IPS-18c (cell line): Measurements from ENCODE around the gene ZFAND3.

Experiments
- H3K4me3 ChIP-seq: 2 replicates; pipeline ENCODE4 v1.7.0; 2013; ENCODE audit warnings: low read depth, mild to moderate bottlenecking, low read length, moderate library complexity; ENCODE audit not compliant: insufficient read depth
- H3K9me3 ChIP-seq: one replicate; pipeline ENCODE4 v1.6.1; 2013; ENCODE audit warnings: mild to moderate bottlenecking, low read length, moderate library complexity; ENCODE audit not compliant: control insufficient read depth, insufficient read depth

Gene ZFAND3

DNA sequence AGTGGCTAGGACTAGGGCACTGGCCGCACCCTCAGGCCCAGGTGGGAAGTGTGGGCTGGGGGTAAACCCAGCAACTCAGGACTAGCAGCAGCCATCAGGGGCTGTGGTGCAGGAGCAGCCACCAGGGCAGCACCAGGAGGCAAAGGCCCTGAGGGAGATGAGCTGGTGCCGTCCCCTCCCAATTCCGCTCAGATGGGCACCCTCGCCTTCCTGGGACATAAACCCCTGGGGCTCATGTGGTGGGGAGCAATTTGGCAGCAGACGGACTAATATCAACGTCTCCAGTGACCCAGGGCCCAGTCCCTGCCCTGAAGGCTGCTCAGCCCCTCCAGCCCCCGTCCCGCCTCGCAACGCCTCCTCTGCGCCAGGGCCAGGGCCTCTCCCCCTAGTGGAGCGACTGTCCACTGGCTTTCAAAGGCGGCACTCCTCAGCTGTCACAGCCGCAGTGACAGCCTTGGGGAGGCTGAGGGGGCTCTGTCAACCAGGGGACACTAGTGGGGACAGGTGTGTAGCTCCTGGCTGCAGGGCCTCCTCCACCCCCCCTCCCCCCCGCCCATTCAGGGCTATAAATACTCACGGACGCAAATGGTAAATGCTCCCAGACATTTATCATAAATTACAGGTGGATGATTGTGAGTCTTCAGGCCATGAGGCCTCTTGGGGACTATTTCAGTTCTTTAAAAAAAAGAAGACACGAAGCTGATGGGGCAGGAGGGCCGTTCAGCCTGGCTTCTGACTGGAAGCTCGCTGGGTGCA is 349.9 kb downstream of the ZFAND3 start:
- H3K4me3 ChIP-seq: no peak overlapping the region

DNA sequence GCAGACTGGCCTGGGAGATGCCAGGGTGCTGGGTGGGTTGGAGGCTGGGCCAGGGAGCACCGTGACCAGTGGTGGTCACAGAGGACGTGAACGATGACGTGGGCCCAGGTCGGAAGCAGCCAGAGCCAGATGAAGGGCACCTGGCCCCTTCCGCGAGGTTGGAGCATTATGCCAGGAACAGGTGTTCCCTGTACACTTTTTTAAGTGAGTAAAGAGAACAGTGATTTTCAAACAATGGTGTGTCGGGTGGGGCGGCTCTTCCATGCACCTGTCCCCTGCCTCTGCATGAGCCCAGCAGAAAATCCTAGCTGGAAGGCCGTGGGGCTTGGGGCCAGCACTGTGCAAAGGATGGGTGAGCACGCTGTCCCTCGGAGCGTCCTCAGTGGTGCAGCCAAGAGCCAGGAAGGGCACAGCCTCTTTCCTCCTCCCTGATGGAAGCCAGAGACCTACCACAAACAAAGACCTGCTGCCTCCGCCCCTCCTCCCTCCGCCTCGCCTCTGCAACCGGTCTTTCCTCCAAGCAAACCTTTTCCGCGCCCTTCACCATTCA is 350.5 kb downstream of the ZFAND3 start:
- H3K4me3 ChIP-seq: no peak overlapping the region

More for the DNA sequence above, 349.9 kb downstream of the ZFAND3 start:
- no peaks in the 10 kb centered on the region for H3K9me3 ChIP-seq

DNA sequence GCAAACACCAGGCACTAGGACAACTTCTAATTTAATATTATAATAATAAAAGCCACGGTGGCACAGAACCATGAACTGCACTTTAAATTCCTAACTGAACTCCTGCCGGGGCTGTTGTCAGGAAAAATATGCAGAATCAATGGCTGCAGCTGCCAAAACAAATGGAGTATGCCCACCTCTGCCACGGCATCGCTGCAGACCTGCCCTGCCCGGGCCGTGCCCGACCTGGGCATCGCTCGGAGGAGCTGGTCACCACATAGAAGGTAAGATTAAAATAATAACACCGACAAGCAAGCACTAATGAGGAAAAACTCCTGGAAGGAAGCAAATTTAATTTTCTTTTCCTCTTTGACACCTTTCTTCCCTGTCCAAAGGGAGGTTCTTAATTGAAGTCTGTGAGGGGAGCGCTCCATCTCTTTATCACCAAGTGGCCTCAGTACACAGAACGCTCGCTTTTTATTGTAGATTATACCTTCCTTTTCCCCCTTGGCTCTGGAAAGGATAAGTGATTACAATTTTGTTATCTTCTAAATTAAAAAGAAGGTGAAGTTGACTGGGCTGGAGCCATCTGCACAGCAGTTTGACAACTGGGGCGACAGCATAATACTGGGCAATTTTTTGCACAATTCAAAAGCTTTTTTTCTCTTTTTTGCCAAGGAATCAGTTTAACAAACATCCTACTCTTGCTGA is 351.3 kb downstream of the ZFAND3 start:
- H3K9me3 ChIP-seq: no peaks in the 10 kb centered on the region
- no peak overlapping the region for H3K4me3 ChIP-seq

More for the DNA sequence above, 350.5 kb downstream of the ZFAND3 start:
- H3K9me3 ChIP-seq: no peaks in the 10 kb centered on the region

DNA sequence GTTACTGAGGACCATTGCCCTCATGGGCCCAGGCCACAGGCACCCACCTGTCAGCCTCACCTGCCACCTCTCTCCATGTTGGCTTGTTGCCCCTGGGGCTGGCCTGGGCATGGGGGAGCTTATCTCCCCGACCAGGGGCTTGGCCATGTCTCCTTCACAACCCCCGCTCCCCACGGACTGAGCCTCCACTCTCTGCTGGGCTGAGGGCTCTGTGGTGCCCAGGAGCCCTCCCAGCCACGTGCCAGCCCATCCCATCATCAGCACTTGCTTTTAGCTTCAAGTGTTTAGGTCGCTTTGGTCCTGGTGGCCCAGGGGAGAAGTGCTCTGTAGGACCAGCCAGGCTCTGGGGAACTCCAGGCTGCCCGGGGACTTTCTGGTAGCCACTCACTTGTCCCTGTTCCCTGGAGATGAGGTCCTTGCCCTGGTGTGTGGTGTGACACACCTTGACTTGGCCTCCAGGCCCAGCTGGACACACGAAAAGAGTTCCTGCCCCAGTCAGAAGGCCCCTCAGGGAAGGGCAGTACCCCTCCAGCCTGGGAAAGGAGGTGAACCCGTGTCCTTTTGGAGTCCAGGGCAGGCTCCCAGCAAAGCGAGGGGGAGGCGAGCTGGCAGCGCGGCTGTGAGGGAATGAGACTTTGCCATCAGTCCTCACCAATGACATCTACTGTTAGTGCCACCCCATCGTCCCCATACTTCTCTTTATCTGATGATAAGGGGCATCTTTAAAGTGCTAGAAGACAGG is 352.6 kb downstream of the ZFAND3 start:
- Histone ChIP-seq H3K4me3 (no peak overlapping the region), H3K9me3 (no peaks in the 10 kb centered on the region)

DNA sequence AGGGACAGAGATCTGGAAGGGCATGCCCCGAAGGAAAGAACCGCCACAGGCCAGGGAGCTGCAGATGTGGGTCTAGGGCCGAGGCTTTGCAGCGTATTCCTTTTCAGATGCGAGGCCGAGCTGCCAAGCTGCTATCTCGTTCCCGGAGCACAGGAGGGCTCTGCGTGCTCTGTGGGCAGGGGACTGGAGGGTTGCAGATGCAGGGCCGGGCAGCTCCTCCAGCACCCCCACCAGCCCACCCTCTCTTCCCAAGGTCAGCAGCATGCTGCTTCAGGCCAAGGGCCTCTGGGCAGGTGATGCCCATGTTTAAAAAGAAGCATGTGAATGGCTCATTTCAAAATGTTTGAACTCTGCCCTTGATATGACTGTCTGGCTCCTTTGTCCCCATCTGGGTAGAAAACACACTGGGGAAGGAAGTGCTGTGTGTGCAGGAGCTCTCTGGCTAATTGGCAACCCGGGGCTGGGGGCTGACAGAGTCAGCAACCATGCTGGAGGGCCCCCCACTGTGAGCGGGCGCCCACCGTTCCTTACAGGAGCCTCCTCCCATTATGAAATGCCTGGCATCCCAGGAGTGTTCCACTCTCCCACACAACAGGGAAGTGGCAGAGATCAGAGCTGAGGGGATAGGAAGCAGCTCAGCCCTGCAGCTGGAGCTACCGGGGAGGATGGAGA is 353.3 kb downstream of the ZFAND3 start:
- H3K9me3 ChIP-seq: no peaks in the 10 kb centered on the region
- H3K4me3 ChIP-seq: no peak overlapping the region

DNA sequence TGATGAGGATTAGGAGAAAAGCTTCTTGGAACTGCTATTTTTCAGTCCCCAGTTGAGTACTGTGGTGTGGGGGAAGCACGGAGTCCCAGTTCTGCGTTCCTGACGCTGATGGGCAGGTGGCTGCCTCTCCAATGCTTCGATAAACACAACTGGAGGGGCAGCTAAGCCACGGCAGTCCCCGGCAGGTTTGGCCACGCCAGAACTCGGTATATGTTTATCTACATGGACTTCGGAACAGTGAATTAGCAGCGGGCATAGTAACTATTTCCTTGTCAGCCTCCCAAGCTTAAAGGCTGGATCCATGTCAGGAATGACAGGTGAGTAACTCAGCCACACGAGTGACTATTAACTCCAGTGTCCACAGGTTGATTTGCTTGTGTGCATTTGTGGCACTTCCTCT is 354.4 kb downstream of the ZFAND3 start:
- no peak overlapping the region for H3K4me3 ChIP-seq

DNA sequence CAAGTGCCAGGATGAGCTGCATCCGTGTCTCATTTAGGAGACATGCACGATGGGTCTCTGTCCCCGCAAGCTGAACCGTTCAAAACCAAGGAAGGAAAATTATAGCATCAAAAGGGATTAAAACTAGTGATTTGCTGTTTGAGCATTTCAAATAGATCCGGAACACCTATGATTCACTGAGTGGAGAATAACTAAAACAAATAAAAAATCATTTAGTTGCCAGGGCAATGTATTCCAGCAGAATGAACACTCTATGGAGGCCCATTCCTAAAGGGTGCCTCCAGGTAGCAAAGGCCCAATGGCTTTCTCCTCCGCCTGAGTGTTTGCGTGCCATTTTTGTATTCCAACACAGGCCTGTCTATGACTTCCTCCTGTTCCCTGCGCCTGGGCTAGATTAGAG is 354.8 kb downstream of the ZFAND3 start:
- Histone ChIP-seq H3K4me3 (no peak overlapping the region), H3K9me3 (no peaks in the 10 kb centered on the region)

More for the DNA sequence above, 354.4 kb downstream of the ZFAND3 start:
- H3K9me3 ChIP-seq: no peaks in the 10 kb centered on the region

DNA sequence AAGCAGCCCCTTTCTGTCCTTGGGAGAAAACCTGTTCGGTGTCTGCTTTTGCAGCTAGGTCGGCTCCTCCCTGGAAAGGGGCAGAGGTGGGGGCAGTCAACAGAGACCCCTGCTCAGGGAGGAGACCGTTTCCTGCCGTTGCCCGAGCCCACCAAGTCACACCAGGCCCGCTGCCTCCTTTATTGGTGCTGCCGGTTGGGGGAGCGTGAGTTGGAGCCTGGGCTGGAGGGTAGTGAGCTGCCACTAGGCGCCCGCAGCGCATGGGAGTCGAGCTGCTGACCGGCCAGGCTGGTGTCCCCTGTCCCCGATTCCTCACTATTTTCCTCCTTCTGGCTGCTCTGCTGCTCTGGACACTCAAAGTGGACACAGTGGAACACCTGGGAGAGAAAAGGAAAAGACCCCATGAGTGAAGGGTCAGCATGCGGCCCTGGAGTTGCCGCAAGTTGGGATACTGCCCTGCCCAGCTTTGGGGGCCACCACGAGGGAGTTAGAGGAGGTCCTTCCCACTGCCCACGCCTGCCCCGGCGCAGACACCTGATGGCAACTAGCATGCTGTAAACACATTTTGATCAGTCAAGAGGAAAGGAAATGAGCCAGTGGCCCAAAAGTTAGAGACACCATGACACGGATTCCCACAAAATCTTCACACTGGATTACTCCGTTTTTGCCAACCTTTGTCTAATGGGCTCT is 355.4 kb downstream of the ZFAND3 start:
- Histone ChIP-seq H3K4me3 (no peak overlapping the region), H3K9me3 (no peaks in the 10 kb centered on the region)

DNA sequence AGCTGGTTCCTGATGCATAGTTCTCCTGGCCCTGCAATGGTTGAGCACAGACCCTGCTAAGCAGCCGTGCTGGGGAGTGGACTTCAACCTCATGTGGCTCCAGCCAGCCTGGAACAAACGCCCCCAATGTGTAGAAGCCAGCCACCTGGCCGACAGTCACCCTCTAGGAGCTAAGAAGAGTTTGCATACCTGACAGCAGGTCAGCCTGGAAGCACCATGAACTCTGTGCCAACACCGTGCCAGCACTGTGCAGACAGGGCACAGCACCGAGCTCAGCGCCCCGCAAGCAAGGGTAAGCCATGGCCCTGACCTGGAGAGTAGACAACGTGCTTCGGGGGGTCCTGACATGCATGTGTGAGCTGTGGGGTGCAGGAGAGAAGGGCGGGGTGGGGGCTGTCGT is 356.3 kb downstream of the ZFAND3 start:
- no peak overlapping the region for H3K4me3 ChIP-seq
- H3K9me3 ChIP-seq: no peaks in the 10 kb centered on the region

DNA sequence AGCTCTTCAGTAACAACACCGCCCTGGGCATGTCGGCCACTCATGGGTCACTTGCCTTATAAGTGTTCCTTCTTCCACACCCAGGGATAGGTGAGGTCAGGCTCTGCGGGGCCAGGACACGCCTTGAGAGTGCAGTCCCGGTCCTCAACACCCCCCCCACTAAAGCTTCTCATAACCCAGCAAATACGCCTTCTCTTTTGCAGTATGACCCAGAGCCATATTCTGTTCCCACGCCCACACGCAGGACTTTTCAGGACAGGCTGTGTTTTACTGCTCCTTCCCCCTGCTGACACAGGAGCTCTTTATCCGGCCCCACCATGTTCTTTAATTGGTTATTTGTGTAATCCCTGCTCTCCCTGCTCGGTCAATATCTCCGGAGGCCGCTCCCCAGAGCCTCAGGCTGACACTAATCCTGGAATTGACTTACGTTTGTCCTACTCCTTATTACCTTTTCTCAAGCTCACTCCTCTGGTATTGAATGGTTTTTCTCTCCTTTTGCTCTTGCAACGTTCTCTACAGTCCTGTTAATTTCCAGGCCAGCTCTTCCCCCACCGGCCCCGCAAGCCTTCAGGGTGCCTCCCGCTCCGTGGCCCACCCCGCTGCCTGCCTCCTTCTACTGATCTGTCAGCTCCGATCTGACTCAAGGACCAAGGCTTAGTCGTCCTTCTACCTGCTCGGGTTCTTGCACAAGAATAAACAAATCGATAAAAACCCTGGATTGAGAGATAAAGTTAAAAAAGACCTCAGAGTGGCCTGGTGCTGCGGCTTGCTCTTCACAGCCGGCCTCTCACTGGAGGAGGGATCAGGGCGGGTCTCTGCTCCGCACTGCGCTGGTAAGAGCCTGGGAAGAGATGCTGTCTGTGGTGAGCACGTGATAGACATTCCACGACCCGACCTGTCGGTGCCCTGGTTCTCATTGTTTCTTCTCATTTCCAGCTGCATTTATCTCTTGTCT is 357.5 kb downstream of the ZFAND3 start:
- Histone ChIP-seq H3K9me3 (no peaks in the 10 kb centered on the region), H3K4me3 (no peak overlapping the region)

DNA sequence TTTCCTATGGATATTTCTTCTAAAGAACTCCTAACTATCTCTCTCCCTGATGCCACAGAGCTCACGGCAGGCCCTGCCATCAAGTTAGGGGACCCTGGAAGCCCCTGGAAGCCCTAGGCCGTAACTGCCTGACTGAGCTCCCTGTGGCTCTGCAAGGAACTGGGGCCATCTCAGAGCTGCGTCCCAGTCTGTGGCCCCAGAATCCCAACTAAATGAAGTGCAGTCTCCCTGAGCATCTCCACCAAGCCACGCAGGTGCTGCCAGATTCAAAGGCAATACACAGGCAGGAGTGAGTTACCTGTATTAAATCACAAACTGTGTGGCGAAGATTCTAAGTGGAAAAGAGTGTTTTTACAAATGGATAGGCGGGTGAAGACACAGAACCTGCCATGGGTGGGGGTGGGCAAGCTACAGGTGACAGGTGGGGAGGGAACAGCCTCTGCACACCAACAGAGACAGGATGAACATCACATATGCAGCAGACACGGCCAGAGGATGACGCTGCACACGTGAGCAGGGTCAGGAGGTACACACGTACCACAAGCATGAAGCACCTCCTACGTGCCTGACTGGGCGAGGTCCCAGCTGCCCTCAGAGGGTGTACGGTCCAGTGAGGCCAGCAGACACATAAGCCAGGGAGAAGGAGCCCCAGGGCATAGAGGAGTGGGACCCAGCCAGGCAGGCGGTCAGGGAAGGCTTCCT is 358.5 kb downstream of the ZFAND3 start:
- Histone ChIP-seq H3K9me3 (no peaks in the 10 kb centered on the region), H3K4me3 (no peak overlapping the region)

DNA sequence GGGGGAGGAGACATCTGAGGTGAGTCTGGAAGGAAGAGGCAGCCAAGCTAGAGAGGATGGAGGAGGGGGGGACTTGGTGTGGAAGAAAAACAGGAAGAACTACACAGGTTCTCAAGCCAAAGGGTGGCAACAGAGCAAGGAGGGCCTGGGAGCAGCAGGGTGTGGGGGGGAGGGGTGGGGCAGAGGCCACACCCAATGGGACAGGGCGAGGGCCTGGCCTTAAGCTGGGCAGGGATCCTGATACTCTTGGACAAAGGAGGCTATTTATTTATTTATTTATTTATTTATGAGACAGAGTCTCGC is 359.0 kb downstream of the ZFAND3 start:
- Histone ChIP-seq H3K9me3 (no peaks in the 10 kb centered on the region), H3K4me3 (no peak overlapping the region)

DNA sequence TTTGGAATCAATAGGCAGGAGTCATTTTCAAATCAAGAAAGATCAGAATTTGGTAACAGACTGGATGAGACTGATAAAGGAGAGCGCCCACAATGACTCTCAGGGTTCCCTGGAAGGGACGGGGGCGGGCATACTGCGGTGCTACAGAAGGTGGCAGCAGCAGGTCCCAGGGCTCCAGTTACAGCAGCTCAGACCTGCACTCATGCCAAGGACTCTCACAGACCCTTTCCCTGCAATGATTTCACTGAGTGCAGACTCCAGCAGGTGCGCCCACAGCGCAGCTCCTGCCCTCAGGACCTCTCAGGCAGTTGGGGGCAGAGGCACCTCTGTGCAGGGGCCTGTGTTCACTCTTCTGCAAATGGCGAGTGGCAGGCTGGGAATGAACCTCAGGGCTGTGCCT is 359.8 kb downstream of the ZFAND3 start:
- no peak overlapping the region for H3K4me3 ChIP-seq

DNA sequence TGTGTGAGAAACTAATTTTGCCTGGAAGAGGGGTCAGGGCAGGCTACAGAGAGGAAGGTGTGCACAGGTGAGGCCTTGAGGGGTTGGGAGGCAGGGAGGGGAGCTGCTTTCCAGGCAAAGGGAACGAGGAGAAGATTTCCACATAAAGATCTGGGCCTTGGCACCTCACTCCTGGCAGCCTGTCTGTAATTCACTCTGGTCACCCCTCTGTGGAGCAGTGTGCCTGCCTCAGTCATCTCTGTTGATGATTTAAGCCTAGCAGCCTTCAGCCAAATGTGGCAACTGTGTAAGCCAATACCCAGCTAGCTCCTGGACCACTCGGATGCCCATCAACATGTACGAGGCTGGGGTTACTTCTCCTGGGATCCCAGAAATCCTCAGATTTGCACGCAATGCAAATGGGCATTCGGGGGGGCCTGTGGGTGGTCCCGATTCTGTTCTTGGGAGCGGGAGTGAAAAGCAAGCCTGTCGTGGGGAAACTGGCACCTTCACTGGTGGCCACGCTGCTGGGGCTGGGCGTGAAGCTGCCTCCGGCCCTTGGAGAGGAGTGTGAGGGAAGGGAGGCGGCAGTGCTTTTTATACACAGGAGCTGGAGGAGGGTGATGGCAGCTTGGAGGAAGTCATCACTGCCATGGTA is 360.4 kb downstream of the ZFAND3 start:
- Histone ChIP-seq H3K9me3 (no peaks in the 10 kb centered on the region), H3K4me3 (no peak overlapping the region)

More for the DNA sequence above, 359.8 kb downstream of the ZFAND3 start:
- no peaks in the 10 kb centered on the region for H3K9me3 ChIP-seq

DNA sequence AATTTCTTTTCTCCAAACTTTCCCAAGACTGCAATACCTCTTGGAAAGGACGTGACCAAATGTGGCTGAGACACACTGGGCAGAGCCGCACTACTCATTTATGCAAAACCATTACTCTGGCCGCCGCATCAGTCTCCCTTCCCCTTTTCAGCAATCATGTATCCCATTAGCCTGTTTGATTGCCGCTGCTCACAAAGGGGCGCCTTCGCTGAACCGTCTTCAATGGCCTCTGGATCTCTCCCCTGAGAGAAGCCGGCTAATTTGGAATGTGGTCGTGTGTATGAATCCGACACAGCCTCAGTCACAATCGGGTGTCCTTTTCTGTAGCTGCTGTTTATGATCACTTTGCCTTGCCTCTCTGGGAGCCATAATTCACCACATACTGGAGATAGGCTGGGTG is 361.1 kb downstream of the ZFAND3 start:
- no peak overlapping the region for H3K4me3 ChIP-seq
- H3K9me3 ChIP-seq: no peaks in the 10 kb centered on the region
